ENCODE results near the gene METAP1D. TPM values are rescaled to one million over a fixed set of nuclear protein-coding genes. Genes with fewer than 3 reads are reported as not detected.

Gene METAP1D
- total RNA-seq, 4 donors from 2014 or later, result 5.2 to 30.9 (median 7.3) TPM

- intact Hi-C loops (cut with DNase I), result no loop called here
- Histone ChIP-seq H3K27me3 (no peaks in the 10 kb centered on the region), H3K4me3 (replicated peaks in 1 of 3) (no peak overlapping the region), H3K27ac (no peak overlapping the region), H3K36me3 (no peaks in the 10 kb centered on the region), H3K4me1 (no peaks in the 10 kb centered on the region), H3K9me3 (no peaks in the 10 kb centered on the region)
- no peak for TF ChIP-seq POLR2A (IDR thresholded peaks at IDR 0.05)
- TF ChIP-seq, protein P1, sequence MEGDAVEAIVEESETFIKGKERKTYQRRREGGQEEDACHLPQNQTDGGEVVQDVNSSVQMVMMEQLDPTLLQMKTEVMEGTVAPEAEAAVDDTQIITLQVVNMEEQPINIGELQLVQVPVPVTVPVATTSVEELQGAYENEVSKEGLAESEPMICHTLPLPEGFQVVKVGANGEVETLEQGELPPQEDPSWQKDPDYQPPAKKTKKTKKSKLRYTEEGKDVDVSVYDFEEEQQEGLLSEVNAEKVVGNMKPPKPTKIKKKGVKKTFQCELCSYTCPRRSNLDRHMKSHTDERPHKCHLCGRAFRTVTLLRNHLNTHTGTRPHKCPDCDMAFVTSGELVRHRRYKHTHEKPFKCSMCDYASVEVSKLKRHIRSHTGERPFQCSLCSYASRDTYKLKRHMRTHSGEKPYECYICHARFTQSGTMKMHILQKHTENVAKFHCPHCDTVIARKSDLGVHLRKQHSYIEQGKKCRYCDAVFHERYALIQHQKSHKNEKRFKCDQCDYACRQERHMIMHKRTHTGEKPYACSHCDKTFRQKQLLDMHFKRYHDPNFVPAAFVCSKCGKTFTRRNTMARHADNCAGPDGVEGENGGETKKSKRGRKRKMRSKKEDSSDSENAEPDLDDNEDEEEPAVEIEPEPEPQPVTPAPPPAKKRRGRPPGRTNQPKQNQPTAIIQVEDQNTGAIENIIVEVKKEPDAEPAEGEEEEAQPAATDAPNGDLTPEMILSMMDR (IDR thresholded peaks at IDR 0.05), result no peak
- DNase-seq, result no peak
Measured at GRCh38 chr2:172129404-172129803, 129.7 kb downstream of the METAP1D start.

Other genes with a start within 250 kb of the METAP1D start
- gene SLC25A12, start 105.7 kb upstream of the METAP1D start, total RNA-seq, result 10 to 100 TPM; 37.3 to 61.4 (median 46.3) TPM
- gene HAT1, start 77.5 kb upstream of the METAP1D start, total RNA-seq, result 10 to 100 TPM; 34.0 to 68.7 (median 50.4) TPM
- gene DLX1, start 85.6 kb downstream of the METAP1D start, total RNA-seq, result 1 to 10 TPM in 2 of 4 donors, under 1 TPM in 2; 0.68 to 1.5 (median 1.0) TPM
- gene DLX2, start 102.9 kb downstream of the METAP1D start, total RNA-seq, result under 1 TPM in 3 of 4 donors, not detected in 1; 0.25 to 0.78 (median 0.40) TPM

All from thyroid gland (tissue), 4 donors.